Prostate gland (tissue), 2 donors: Measurements from ENCODE around the gene CRYGD. TPM values are rescaled to one million over a fixed set of nuclear protein-coding genes. Genes with fewer than 3 reads are reported as not detected.
"Not testable (repeated sequence)": the region's sequence is repeated elsewhere in the genome, so short reads cannot be mapped to it uniquely, and the experiment has no call there.

Experiments
- DNase-seq: peaks from one replicate; pipeline ENCODE4 v3.0.0-alpha.2; 2019; ENCODE audit warnings: low spot score
- H3K27ac ChIP-seq, 2 donors: fragments of 200-600 bp; sonication (generic); 2 replicates each; pipeline ENCODE4 v1.5.1; 2017 to 2019
- H3K27me3 ChIP-seq: fragments of 200-600 bp; sonication (generic); replicated peaks from 2 replicates; pipeline ENCODE4 v1.5.1; 2019; ENCODE audit not compliant: insufficient read depth
- H3K36me3 ChIP-seq, 2 donors: fragments of 200-600 bp; sonication (generic); 1 replicate in 1 of 2; 2 replicates in 1 of 2; pipeline versions ENCODE4 v1.5.1 to v1.8.1; 2017 to 2019
- H3K4me1 ChIP-seq: fragments of 200-600 bp; sonication (generic); replicated peaks from 2 replicates; pipeline ENCODE4 v1.5.1; 2019
- H3K4me3 ChIP-seq, 2 donors: fragments of 200-600 bp; sonication (generic); 2 replicates each; pipeline ENCODE4 v1.5.1; 2017 to 2019
- H3K9me3 ChIP-seq: fragments of 200-600 bp; sonication (generic); 2 replicates; pipeline ENCODE4 v1.5.1; 2017
- POLR2A ChIP-seq: fragments of 450-650 bp; IDR thresholded peaks from one replicate; pipeline ENCODE4 v1.6.1; 2016; ENCODE audit warnings: antibody characterized with exemption, mild to moderate bottlenecking
- POLR2AphosphoS5 ChIP-seq: sonication (generic); formaldehyde crosslinking; IDR thresholded peaks from one replicate; pipeline ENCODE4 v1.6.1; 2017; ENCODE audit warnings: antibody characterized with exemption
- WGBS: methylation state at CpG from one replicate; pipeline ENCODE4 v1.1.5; 2018; 5-methylcytosine and 5-hydroxymethylcytosine counted together
- intact Hi-C: fragments of 100-400 bp; cut with DNase I; formaldehyde crosslinking; loops from one replicate; pipeline ENCODE4 v1.14.2; 2022
- total RNA-seq, 2 donors: library from RNA; depleted of rRNA; stranded (reverse); fragments of >200 nt; gene quantifications; one replicate each; pipeline ENCODE4 v1.1.0, GENCODE V29; 2016
- TF ChIP-seq, protein P1 (sequence below), 4 experiments: fragments of 200-600 bp in 2 of 4; fragments of 450-650 bp in 2 of 4; sonication (generic) in 2 of 4; IDR thresholded peaks; 1 replicate in 3 of 4; 2 replicates in 1 of 4; pipeline ENCODE4 v1.5.1; 2016 to 2019; ENCODE audit warnings: antibody characterized with exemption in 4 of 4, mild to moderate bottlenecking in 2 of 4, moderate library complexity in 2 of 4

CRYGD gene
- total RNA-seq, 2 donors from 2014 or later = not detected

DNA sequence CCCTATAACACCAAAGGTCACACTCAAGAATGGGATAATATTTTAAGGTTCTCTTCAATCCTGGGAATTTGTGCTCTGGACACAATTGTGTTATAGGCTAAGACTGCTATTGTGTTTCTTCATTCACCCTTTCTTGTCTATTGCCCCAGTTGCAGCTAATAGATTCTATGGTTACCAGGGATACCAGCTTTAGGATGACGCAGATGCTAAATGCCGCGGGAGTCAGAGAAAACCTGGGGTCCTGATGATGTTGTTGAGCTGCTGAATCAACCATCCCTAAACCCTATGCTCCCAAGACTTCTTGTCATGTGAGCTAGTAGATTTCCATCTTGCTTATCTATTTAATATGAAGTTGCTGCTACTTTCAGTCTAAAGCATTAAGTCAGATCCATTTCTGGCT lies 5.4 kb downstream of the CRYGD start:
- H3K9me3 ChIP-seq = no peaks in the 10 kb centered on the region
- no peak for DNase-seq
- no peak overlapping the region for H3K27ac ChIP-seq
- H3K27me3 ChIP-seq = no peaks in the 10 kb centered on the region
- intact Hi-C loops = no loop called here
- no peaks in the 10 kb centered on the region for H3K36me3 ChIP-seq
- TF ChIP-seq POLR2A (no peak), POLR2AphosphoS5 (no peak)
- TF ChIP-seq, protein P1, sequence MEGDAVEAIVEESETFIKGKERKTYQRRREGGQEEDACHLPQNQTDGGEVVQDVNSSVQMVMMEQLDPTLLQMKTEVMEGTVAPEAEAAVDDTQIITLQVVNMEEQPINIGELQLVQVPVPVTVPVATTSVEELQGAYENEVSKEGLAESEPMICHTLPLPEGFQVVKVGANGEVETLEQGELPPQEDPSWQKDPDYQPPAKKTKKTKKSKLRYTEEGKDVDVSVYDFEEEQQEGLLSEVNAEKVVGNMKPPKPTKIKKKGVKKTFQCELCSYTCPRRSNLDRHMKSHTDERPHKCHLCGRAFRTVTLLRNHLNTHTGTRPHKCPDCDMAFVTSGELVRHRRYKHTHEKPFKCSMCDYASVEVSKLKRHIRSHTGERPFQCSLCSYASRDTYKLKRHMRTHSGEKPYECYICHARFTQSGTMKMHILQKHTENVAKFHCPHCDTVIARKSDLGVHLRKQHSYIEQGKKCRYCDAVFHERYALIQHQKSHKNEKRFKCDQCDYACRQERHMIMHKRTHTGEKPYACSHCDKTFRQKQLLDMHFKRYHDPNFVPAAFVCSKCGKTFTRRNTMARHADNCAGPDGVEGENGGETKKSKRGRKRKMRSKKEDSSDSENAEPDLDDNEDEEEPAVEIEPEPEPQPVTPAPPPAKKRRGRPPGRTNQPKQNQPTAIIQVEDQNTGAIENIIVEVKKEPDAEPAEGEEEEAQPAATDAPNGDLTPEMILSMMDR (IDR thresholded peaks at IDR 0.05) = no peak
- WGBS = 94% methylated on average over 3 of the region's 3 CpGs
- no peaks in the 10 kb centered on the region for H3K4me1 ChIP-seq
- no peak overlapping the region for H3K4me3 ChIP-seq

DNA sequence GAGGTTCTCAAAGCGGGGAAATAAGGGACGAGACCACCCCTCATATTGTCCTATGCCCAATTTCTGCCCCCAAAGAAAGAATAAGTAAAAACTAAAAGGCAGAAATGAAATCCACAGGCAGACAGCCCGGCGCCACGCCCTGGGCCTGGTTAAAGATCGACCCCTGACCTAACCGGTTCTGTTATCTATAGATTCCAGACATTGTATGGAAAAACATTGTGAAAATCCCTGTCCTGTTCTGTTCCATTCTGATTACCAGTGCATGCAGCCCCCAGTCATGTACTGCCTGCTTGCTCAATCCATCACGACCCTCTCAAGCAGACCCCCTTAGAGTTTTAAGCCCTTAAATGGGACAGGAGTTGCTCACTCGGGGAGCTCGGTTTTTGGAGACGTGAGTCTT lies 6.9 kb downstream of the CRYGD start:
- intact Hi-C loops = not testable (repeated sequence)

DNA sequence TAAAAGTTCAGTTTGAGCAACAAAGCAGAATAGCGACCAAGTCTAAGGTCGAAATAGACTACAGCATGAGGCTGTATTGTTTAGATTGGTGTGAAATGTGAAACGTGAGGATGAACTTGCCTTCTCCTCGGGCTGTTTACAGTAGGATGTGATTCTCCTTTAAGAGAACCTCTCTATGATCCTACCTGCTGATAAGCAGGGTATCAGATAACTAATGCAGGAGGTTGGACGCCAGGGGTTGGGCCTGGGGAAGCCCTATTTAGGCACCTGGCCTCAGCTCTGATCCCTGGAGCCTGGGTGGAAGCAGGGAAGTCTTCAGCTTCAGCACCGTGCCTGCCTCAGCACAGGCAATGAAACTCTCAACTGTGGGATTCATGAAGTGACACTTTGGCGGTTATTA lies 11.4 kb downstream of the CRYGD start:
- TF ChIP-seq POLR2AphosphoS5 = no peak
- Histone ChIP-seq H3K36me3 (no peaks in the 10 kb centered on the region), H3K4me3 (no peak overlapping the region), H3K9me3 (no peaks in the 10 kb centered on the region), H3K4me1 (no peaks in the 10 kb centered on the region), H3K27me3 (no peaks in the 10 kb centered on the region), H3K27ac (no peak overlapping the region)
- intact Hi-C loops = no loop called here
- DNase-seq = no peak
- WGBS = 32% methylated on average over 7 of the region's 7 CpGs

More for the DNA sequence above, 6.9 kb downstream of the CRYGD start:
- H3K36me3 ChIP-seq, H3K27ac ChIP-seq, H3K4me1 ChIP-seq, DNase-seq, H3K9me3 ChIP-seq, H3K4me3 ChIP-seq, H3K27me3 ChIP-seq: not testable (repeated sequence)
- WGBS = 96% methylated on average over 11 of the region's 11 CpGs

DNA sequence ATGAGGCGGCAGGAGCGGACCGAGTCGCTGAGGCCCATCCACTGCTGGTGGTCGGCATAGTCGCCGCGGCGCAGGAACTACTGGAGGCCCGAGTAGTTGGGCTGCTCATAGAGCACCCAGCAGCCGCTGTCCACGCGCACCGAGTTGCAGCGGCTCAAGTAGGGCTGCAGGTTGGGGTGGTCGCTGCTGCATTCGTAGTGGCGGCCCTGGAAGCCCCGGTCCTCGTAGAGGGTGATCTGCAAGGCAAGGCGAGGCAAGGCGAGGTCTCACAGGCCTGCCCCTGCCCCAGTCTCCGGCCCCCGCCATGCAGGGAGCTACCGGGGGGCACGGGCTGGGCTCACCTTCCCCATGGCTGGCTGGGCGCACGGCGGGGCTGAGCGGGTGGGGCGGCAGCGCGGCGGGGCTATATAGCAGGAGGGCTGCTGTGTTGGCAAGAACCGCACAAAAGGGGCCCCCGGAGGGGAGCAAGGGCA lies 12.0 kb downstream of the CRYGD start:
- H3K27me3 ChIP-seq, intact Hi-C loops, H3K36me3 ChIP-seq, H3K9me3 ChIP-seq, H3K4me3 ChIP-seq, DNase-seq, H3K27ac ChIP-seq, H3K4me1 ChIP-seq: not testable (repeated sequence)
- 38% methylated on average over 36 of the region's 36 CpGs for WGBS

GRCh38 chr2:208103616-208104015 lies 20.7 kb downstream of the CRYGD start:
- Histone ChIP-seq H3K27me3 (no peaks in the 10 kb centered on the region), H3K4me3 (no peak overlapping the region), H3K36me3 (no peaks in the 10 kb centered on the region), H3K4me1 (no peaks in the 10 kb centered on the region), H3K27ac (no peak overlapping the region), H3K9me3 (no peaks in the 10 kb centered on the region)
- WGBS = 89% methylated on average over 3 of the region's 3 CpGs
- intact Hi-C loops = loop anchor here (5.0 kb wide), 1 partner anchor 149 kb away; no protein-coding TSS in a partner anchor
- no peak for DNase-seq
- TF ChIP-seq POLR2AphosphoS5 (no peak), POLR2A (no peak)
- TF ChIP-seq, protein P1 (IDR thresholded peaks at IDR 0.05) = no peak

DNA sequence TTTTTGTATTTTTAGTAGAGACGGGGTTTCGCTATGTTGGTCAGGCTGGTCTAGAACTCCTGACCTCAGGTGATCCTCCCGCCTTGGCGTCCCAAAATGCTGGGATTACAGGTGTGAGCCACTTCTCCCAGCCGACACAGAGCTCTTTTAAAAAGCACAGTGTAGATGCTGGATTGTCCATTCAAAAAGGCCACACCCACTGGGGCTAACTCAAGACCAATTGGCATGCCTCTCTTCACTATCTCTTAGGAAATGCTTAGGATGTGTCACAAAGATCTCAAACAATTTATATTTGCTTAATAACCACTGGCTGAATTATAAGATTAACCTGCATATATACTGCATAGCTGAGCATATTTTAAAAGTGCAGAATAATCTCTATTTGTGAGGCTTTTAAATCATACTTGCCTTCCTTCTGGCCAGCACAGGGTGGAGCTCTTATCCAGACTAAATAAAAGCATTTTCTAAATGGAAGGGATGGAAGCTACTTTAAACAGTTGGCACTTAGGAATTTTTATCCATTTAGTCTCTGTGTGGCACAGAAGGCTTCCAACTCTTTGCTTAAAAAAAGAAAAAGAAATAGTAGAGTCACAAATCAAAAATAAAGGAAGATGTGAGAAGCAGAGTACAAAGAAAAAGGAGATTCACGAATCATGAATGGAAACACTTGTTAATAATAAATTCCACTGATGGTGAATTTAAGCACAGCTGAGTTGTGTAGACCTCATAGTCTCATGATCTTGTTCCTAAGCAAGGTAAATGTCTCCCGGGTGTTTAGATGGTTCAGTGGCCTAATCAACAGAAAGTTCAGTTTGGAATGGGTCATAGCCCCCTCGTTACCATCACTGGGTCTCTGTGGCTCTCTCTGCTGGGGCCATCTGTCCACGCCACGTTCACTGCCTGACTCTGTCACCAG lies 22.4 kb downstream of the CRYGD start:
- Histone ChIP-seq H3K4me3 (no peak overlapping the region), H3K9me3 (no peaks in the 10 kb centered on the region), H3K4me1 (no peaks in the 10 kb centered on the region), H3K27me3 (no peaks in the 10 kb centered on the region), H3K36me3 (no peaks in the 10 kb centered on the region), H3K27ac (no peak overlapping the region)
- TF ChIP-seq, protein P1 (IDR thresholded peaks at IDR 0.05) = peak in 2 of 4 experiments; percentile 24 to 27
- TF ChIP-seq POLR2A = no peak
- intact Hi-C loops = loop anchor here (5.0 kb wide), 1 partner anchor 150 kb away; no protein-coding TSS in a partner anchor
- WGBS = 52% methylated on average over 10 of the region's 10 CpGs
- DNase-seq = no peak
